GM23338 (cell line): ENCODE data around the gene FAHD1. TPM values are rescaled to one million over a fixed set of nuclear protein-coding genes. Genes with fewer than 3 reads are reported as not detected.

Source experiments
- ATAC-seq: fragments of 200-7000 bp; cut with Tn5 transposase; 3 replicates; pipeline ENCODE4 v1.9.1; 2020
- DNase-seq: peaks from one replicate; pipeline ENCODE4 v3.0.0-alpha.2; 2015; ENCODE audit warnings: low spot score
- H2AFZ ChIP-seq: fragments of 200-600 bp; sonication (generic); 2 replicates; pipeline ENCODE4 v1.8.0; 2016; ENCODE audit warnings: antibody characterized with exemption, mild to moderate bottlenecking, moderate library complexity
- H3F3A ChIP-seq: fragments of 200-600 bp; sonication (generic); replicated peaks from 2 replicates; pipeline ENCODE4 v1.8.0; 2017; ENCODE audit warnings: antibody characterized with exemption, mixed run types, low read depth
- H3K27ac ChIP-seq: fragments of 200-600 bp; sonication (generic); 2 replicates; pipeline ENCODE4 v1.6.1; 2016; ENCODE audit warnings: low read depth
- H3K27me3 ChIP-seq: fragments of 200-600 bp; sonication (generic); 2 replicates; pipeline ENCODE4 v1.8.0; 2016; ENCODE audit warnings: mild to moderate bottlenecking, mixed run types, moderate library complexity; ENCODE audit not compliant: insufficient read depth
- H3K36me3 ChIP-seq: fragments of 200-600 bp; sonication (generic); 2 replicates; pipeline ENCODE4 v1.8.0; 2016; ENCODE audit warnings: mild to moderate bottlenecking; ENCODE audit not compliant: insufficient read depth
- H3K4me1 ChIP-seq: fragments of 200-600 bp; sonication (generic); 2 replicates; pipeline ENCODE4 v1.8.0; 2016; ENCODE audit warnings: mild to moderate bottlenecking, moderate library complexity; ENCODE audit not compliant: insufficient read depth
- H3K4me2 ChIP-seq: fragments of 200-600 bp; sonication (generic); 2 replicates; pipeline ENCODE4 v1.7.1; 2017; ENCODE audit warnings: mixed run types
- H3K4me3 ChIP-seq: fragments of 200-600 bp; sonication (generic); 2 replicates; pipeline ENCODE4 v1.6.1; 2016; ENCODE audit warnings: mixed run types
- H3K79me2 ChIP-seq: fragments of 200-600 bp; sonication (generic); replicated peaks from 2 replicates; pipeline ENCODE4 v1.8.0; 2017; ENCODE audit warnings: mild to moderate bottlenecking; ENCODE audit not compliant: insufficient read depth
- H3K9me2 ChIP-seq: fragments of 200-600 bp; sonication (generic); 2 replicates; pipeline ENCODE4 v1.8.0; 2017; ENCODE audit not compliant: insufficient read depth
- H4K20me1 ChIP-seq: fragments of 200-600 bp; sonication (generic); replicated peaks from 2 replicates; pipeline ENCODE4 v1.8.0; 2017; ENCODE audit warnings: mild to moderate bottlenecking; ENCODE audit not compliant: insufficient read depth
- H3K27ac Mint-ChIP-seq: 2 replicates; pipeline ENCODE4 v1.8.0; 2020; ENCODE audit warnings: inconsistent platforms, mild to moderate bottlenecking, moderate library complexity, mixed read lengths
- H3K27me3 Mint-ChIP-seq: 3 replicates; pipeline ENCODE4 v1.8.0; 2022; ENCODE audit warnings: low read depth, mild to moderate bottlenecking, moderate library complexity, mixed read lengths, inconsistent platforms; ENCODE audit not compliant: insufficient read depth, poor library complexity
- H3K36me3 Mint-ChIP-seq: 3 replicates; pipeline ENCODE4 v1.8.0; 2021; ENCODE audit warnings: low read depth, mild to moderate bottlenecking, inconsistent platforms, moderate library complexity, mixed read lengths
- H3K4me1 Mint-ChIP-seq: 3 replicates; pipeline ENCODE4 v1.8.0; 2020; ENCODE audit warnings: mild to moderate bottlenecking, inconsistent platforms, mixed read lengths
- H3K4me3 Mint-ChIP-seq: 3 replicates; pipeline ENCODE4 v1.8.0; 2021; ENCODE audit warnings: moderate library complexity, mild to moderate bottlenecking, inconsistent platforms, mixed read lengths
- H3K9me3 Mint-ChIP-seq: 3 replicates; pipeline ENCODE4 v1.8.0; 2020; ENCODE audit warnings: moderate library complexity, mild to moderate bottlenecking, inconsistent platforms, mixed read lengths
- CREB1 ChIP-seq: fragments of 250-450 bp; sonication (Bioruptor Pico); IDR thresholded peaks from 2 replicates; pipeline ENCODE4 v1.5.0; 2020; ENCODE audit warnings: low read depth, mild to moderate bottlenecking, moderate library complexity
- JUNB ChIP-seq: IDR thresholded peaks from one replicate; pipeline ENCODE4 v1.6.1; 2016; ENCODE audit warnings: antibody characterized with exemption; ENCODE audit not compliant: unreplicated experiment
- NANOG ChIP-seq: IDR thresholded peaks from 2 replicates; pipeline ENCODE4 v1.6.1; 2016; ENCODE audit warnings: antibody characterized with exemption, borderline replicate concordance
- POLR2AphosphoS5 ChIP-seq: IDR thresholded peaks from 2 replicates; pipeline ENCODE4 v1.6.1; 2016; ENCODE audit warnings: antibody characterized with exemption, low read depth
- STAT1 ChIP-seq: IDR thresholded peaks from one replicate; pipeline ENCODE4 v1.6.1; 2016; ENCODE audit warnings: antibody characterized with exemption; ENCODE audit not compliant: unreplicated experiment
- ZNF331 ChIP-seq: fragments of 250-450 bp; sonication (Bioruptor Pico); IDR thresholded peaks from 2 replicates; pipeline ENCODE4 v1.5.0; 2020; ENCODE audit warnings: low read depth, mild to moderate bottlenecking, moderate library complexity
- polyA plus RNA-seq: library from polyadenylated mRNA; unstranded; fragments of >200 nt; fragmentation: Nextera tagmentation; extraction: Ambion mirVana; gene quantifications from 2 replicates; pipeline ENCODE4 v1.2.1, GENCODE V29; 2016
- total RNA-seq: library from RNA; depleted of rRNA; stranded (reverse); fragments of >200 nt; shearing (Covaris generic); gene quantifications from 2 replicates; pipeline ENCODE4 v1.2.3, GENCODE V29; 2014
- TF ChIP-seq, protein P1 (sequence below): IDR thresholded peaks from one replicate; pipeline ENCODE4 v1.6.1; 2018; ENCODE audit warnings: antibody characterized with exemption; ENCODE audit not compliant: unreplicated experiment
- TF ChIP-seq, protein P2 (sequence below), 2 experiments: fragments of 200-600 bp in 1 of 2; sonication (generic) in 1 of 2; conservative IDR thresholded peaks; 2 replicates each; pipeline versions ENCODE4 v1.5.1 to v1.6.1; 2016 to 2017; ENCODE audit warnings: antibody characterized with exemption in 2 of 2, low read depth in 2 of 2, mild to moderate bottlenecking in 2 of 2, moderate library complexity in 1 of 2
- TF ChIP-seq, protein P3 (sequence below): IDR thresholded peaks from 2 replicates; pipeline ENCODE4 v1.6.1; 2016; ENCODE audit warnings: antibody characterized with exemption
- TF ChIP-seq, protein P4 (sequence below): fragments of 250-450 bp; sonication (Bioruptor Pico); IDR thresholded peaks from 2 replicates; pipeline ENCODE4 v1.5.0; 2020; ENCODE audit warnings: mild to moderate bottlenecking, moderate library complexity

Gene FAHD1
- total and polyA plus RNA-seq, 2 experiments from 2014 or later, result 21.0 to 23.9 TPM

DNA sequence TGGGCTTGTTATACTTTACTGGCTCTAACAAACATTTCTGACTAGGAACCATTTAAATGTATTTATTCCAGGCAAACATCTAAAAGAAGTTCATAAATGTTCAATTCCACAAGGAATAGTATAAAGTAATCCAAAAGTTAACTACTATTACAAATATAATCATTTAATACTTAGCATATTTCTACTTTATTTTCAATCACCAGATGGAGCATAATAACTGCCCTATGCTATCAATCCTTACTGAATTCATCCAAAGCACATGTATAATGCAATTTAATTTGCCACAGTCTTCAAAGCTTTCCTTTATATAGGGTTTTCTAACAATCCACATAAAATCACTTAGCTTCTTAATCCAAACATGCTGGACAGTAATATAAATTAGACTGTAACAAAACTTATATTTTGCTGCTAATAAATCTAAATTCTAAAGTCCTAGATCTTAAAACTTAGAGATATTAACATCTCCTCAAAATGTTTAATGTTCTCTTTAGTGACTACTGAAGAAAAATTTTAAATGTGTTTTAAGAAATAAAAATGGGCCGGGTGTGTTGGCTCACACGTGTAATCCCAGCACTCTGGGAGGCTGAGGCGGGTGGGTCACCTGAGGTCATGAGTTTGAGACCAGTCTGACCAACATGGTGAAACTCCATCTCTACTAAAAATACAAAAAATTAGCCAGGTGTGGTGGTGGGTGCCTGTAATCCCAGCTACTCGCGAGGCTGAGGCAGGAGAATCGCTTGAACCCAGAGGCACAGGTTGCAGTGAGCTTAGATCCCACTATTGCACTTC, 39.1 kb downstream of the FAHD1 start:
- Histone ChIP-seq H3K27me3 (no peaks in the 10 kb centered on the region), H3K27ac (no peak overlapping the region), H3F3A (no peaks in the 10 kb centered on the region), H3K4me1 (no peaks in the 10 kb centered on the region), H3K9me2 (no peaks in the 10 kb centered on the region), H3K36me3 (no peaks in the 10 kb centered on the region), H2AFZ (no peak overlapping the region), H3K4me2 (no peak overlapping the region), H3K4me3 (no peak overlapping the region), H4K20me1 (no peaks in the 10 kb centered on the region), H3K79me2 (no peaks in the 10 kb centered on the region)
- no peak for DNase-seq
- Mint-ChIP-seq H3K36me3 (no peaks in the 10 kb centered on the region), H3K4me1 (no peaks in the 10 kb centered on the region), H3K27ac (no peak overlapping the region), H3K9me3 (no peaks in the 10 kb centered on the region), H3K4me3 (no peak overlapping the region), H3K27me3 (peaks cover 5% of the 10 kb centered on the region)
- ATAC-seq, result no peak
- TF ChIP-seq NANOG (no peak), ZNF331 (no peak), CREB1 (CRISPR knock-in tag) (no peak), POLR2AphosphoS5 (no peak), STAT1 (no peak), JUNB (no peak)
- TF ChIP-seq, protein P1, sequence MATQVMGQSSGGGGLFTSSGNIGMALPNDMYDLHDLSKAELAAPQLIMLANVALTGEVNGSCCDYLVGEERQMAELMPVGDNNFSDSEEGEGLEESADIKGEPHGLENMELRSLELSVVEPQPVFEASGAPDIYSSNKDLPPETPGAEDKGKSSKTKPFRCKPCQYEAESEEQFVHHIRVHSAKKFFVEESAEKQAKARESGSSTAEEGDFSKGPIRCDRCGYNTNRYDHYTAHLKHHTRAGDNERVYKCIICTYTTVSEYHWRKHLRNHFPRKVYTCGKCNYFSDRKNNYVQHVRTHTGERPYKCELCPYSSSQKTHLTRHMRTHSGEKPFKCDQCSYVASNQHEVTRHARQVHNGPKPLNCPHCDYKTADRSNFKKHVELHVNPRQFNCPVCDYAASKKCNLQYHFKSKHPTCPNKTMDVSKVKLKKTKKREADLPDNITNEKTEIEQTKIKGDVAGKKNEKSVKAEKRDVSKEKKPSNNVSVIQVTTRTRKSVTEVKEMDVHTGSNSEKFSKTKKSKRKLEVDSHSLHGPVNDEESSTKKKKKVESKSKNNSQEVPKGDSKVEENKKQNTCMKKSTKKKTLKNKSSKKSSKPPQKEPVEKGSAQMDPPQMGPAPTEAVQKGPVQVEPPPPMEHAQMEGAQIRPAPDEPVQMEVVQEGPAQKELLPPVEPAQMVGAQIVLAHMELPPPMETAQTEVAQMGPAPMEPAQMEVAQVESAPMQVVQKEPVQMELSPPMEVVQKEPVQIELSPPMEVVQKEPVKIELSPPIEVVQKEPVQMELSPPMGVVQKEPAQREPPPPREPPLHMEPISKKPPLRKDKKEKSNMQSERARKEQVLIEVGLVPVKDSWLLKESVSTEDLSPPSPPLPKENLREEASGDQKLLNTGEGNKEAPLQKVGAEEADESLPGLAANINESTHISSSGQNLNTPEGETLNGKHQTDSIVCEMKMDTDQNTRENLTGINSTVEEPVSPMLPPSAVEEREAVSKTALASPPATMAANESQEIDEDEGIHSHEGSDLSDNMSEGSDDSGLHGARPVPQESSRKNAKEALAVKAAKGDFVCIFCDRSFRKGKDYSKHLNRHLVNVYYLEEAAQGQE, result no peak
- TF ChIP-seq, protein P2, sequence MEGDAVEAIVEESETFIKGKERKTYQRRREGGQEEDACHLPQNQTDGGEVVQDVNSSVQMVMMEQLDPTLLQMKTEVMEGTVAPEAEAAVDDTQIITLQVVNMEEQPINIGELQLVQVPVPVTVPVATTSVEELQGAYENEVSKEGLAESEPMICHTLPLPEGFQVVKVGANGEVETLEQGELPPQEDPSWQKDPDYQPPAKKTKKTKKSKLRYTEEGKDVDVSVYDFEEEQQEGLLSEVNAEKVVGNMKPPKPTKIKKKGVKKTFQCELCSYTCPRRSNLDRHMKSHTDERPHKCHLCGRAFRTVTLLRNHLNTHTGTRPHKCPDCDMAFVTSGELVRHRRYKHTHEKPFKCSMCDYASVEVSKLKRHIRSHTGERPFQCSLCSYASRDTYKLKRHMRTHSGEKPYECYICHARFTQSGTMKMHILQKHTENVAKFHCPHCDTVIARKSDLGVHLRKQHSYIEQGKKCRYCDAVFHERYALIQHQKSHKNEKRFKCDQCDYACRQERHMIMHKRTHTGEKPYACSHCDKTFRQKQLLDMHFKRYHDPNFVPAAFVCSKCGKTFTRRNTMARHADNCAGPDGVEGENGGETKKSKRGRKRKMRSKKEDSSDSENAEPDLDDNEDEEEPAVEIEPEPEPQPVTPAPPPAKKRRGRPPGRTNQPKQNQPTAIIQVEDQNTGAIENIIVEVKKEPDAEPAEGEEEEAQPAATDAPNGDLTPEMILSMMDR (conservative IDR thresholded peaks at IDR 0.05; ENCODE audit: low read depth in 2 of 2), result no peak
- TF ChIP-seq, protein P3, sequence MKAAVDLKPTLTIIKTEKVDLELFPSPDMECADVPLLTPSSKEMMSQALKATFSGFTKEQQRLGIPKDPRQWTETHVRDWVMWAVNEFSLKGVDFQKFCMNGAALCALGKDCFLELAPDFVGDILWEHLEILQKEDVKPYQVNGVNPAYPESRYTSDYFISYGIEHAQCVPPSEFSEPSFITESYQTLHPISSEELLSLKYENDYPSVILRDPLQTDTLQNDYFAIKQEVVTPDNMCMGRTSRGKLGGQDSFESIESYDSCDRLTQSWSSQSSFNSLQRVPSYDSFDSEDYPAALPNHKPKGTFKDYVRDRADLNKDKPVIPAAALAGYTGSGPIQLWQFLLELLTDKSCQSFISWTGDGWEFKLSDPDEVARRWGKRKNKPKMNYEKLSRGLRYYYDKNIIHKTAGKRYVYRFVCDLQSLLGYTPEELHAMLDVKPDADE, result no peak
- TF ChIP-seq, protein P4, sequence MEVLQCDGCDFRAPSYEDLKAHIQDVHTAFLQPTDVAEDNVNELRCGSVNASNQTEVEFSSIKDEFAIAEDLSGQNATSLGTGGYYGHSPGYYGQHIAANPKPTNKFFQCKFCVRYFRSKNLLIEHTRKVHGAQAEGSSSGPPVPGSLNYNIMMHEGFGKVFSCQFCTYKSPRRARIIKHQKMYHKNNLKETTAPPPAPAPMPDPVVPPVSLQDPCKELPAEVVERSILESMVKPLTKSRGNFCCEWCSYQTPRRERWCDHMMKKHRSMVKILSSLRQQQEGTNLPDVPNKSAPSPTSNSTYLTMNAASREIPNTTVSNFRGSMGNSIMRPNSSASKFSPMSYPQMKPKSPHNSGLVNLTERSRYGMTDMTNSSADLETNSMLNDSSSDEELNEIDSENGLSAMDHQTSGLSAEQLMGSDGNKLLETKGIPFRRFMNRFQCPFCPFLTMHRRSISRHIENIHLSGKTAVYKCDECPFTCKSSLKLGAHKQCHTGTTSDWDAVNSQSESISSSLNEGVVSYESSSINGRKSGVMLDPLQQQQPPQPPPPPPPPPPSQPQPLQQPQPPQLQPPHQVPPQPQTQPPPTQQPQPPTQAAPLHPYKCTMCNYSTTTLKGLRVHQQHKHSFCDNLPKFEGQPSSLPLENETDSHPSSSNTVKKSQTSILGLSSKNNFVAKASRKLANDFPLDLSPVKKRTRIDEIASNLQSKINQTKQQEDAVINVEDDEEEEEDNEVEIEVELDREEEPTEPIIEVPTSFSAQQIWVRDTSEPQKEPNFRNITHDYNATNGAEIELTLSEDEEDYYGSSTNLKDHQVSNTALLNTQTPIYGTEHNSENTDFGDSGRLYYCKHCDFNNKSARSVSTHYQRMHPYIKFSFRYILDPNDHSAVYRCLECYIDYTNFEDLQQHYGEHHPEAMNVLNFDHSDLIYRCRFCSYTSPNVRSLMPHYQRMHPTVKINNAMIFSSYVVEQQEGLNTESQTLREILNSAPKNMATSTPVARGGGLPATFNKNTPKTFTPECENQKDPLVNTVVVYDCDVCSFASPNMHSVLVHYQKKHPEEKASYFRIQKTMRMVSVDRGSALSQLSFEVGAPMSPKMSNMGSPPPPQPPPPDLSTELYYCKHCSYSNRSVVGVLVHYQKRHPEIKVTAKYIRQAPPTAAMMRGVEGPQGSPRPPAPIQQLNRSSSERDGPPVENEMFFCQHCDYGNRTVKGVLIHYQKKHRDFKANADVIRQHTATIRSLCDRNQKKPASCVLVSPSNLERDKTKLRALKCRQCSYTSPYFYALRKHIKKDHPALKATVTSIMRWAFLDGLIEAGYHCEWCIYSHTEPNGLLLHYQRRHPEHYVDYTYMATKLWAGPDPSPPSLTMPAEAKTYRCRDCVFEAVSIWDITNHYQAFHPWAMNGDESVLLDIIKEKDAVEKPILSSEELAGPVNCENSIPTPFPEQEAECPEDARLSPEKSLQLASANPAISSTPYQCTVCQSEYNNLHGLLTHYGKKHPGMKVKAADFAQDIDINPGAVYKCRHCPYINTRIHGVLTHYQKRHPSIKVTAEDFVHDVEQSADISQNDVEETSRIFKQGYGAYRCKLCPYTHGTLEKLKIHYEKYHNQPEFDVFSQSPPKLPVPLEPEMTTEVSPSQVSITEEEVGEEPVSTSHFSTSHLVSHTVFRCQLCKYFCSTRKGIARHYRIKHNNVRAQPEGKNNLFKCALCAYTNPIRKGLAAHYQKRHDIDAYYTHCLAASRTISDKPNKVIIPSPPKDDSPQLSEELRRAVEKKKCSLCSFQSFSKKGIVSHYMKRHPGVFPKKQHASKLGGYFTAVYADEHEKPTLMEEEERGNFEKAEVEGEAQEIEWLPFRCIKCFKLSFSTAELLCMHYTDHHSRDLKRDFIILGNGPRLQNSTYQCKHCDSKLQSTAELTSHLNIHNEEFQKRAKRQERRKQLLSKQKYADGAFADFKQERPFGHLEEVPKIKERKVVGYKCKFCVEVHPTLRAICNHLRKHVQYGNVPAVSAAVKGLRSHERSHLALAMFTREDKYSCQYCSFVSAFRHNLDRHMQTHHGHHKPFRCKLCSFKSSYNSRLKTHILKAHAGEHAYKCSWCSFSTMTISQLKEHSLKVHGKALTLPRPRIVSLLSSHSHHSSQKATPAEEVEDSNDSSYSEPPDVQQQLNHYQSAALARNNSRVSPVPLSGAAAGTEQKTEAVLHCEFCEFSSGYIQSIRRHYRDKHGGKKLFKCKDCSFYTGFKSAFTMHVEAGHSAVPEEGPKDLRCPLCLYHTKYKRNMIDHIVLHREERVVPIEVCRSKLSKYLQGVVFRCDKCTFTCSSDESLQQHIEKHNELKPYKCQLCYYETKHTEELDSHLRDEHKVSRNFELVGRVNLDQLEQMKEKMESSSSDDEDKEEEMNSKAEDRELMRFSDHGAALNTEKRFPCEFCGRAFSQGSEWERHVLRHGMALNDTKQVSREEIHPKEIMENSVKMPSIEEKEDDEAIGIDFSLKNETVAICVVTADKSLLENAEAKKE, result no peak
